Measurements from ENCODE around the gene MGAT3.

DNA sequence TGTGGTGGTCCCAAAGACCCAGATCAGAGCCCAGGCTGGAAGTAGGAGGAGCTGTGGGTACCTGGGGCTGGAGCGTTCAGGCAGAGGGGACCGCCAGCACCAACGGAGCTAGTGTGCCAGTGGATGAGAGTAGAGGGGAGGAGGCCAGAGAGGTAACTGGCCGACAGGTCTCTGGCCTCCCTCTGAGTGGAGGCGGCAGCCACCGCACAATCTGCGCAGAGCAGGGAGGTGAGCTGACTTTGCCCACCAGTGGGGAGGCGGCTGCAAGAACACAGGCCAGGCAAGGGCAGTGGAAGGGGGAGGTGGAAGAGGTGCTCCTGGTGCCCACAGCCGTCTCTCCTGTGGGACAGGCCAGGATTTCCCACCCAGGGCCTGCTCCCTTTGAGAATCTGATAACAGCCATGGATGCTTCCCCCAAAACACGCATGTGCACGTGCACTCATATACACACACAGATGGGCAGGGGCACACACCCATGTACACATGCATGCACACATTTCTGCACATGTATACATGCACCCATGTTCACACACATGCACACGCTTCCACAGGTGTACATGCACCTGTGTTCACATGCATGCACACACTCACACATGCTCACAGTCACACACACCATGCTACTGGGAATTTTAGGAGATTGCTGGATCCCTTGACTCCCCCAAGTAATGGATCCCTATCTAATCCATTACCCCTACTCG lies 6.4 kb upstream of the MGAT3 start:
- TF ChIP-seq, protein P1, sequence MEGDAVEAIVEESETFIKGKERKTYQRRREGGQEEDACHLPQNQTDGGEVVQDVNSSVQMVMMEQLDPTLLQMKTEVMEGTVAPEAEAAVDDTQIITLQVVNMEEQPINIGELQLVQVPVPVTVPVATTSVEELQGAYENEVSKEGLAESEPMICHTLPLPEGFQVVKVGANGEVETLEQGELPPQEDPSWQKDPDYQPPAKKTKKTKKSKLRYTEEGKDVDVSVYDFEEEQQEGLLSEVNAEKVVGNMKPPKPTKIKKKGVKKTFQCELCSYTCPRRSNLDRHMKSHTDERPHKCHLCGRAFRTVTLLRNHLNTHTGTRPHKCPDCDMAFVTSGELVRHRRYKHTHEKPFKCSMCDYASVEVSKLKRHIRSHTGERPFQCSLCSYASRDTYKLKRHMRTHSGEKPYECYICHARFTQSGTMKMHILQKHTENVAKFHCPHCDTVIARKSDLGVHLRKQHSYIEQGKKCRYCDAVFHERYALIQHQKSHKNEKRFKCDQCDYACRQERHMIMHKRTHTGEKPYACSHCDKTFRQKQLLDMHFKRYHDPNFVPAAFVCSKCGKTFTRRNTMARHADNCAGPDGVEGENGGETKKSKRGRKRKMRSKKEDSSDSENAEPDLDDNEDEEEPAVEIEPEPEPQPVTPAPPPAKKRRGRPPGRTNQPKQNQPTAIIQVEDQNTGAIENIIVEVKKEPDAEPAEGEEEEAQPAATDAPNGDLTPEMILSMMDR (IDR thresholded peaks at IDR 0.05), result no peak
- TF ChIP-seq POLR2A (IDR thresholded peaks at IDR 0.05), result no peak
